Measurements from ENCODE around the gene OR6C2. TPM values are rescaled to one million over a fixed set of nuclear protein-coding genes. Genes with fewer than 3 reads are reported as not detected.
"Not testable (repeated sequence)": the region's sequence is repeated elsewhere in the genome, so short reads cannot be mapped to it uniquely, and the experiment has no call there.

The OR6C2 gene
- total RNA-seq, 4 donors from 2014 or later: not detected

DNA sequence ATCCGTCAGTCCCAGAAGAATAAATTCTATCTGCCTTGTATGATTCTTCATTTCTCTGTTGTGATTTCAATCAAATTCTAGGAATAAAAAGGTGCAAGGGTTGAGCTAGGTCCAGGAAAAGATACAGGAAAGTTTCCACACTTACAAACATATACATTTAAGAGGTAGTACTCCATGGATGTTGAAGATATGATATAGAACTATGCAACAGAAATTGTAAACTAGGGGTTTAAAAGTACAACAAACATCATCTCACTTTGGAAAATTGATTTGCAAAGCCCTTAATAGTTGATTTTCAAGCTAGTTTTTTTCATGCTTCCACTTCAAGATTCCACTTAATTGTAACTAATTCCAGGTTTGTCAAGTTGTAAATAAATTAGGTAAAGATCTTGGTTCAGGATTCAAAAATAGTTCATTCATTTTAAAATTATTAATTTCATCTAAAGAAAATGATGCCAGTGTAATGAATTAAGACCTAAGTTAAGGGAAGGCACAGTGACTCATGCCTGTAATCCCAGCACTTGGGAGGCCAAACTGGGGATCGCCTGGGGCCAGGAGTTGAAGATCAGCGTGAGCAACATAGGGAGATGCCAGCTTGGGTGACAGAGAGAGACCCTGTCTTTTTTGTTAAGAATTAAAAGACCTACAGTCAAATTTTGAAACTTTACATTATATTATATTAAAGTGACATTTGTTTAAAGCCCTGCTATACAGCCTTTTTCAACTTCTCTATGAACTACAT lies 26.4 kb downstream of the OR6C2 start, which contains the start of gene OR6C70:
OR6C70 (minus strand) TSS at position 51 of the 742 bp plus-strand sequence; CDS start at position 51, 0 bp downstream.
- no peak within 1 kb of the TSS for H3K4me3 ChIP-seq
- DNase-seq: no peak
- intact Hi-C loops (cut with DNase I; ENCODE audit: low total_unique reads): no loop called here

DNA sequence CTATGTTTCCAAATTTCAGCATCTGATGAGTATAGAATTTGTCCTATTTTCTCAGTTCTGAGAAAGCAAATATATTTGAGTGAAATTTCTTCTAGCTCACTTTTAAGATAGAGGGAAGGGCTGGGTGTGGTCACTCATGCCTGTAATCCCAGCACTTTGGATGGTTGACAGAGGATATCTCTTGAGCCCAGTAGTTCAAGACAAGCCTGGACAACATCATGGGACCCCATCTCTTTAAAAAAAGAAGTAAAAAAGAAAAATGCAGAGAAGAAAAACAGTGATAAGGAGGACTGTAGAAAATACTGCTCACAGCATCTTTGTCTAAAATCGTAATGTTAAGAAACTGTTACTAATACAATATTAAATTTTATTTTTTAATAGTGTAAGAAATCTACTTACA lies 28.4 kb downstream of the OR6C2 start:
- H3K27me3 ChIP-seq: no peaks in the 10 kb centered on the region

More for the DNA sequence above, 26.4 kb downstream of the OR6C2 start, which contains the start of gene OR6C70:
- Histone ChIP-seq H3K9me3 (no peaks in the 10 kb centered on the region), H3K36me3 (no peaks in the 10 kb centered on the region), H3K27me3 (no peaks in the 10 kb centered on the region), H3K4me1 (no peaks in the 10 kb centered on the region), H3K27ac (no peak within 1 kb of the TSS)
- TF ChIP-seq POLR2A (IDR thresholded peaks at IDR 0.05): no peak
- TF ChIP-seq, protein P1, sequence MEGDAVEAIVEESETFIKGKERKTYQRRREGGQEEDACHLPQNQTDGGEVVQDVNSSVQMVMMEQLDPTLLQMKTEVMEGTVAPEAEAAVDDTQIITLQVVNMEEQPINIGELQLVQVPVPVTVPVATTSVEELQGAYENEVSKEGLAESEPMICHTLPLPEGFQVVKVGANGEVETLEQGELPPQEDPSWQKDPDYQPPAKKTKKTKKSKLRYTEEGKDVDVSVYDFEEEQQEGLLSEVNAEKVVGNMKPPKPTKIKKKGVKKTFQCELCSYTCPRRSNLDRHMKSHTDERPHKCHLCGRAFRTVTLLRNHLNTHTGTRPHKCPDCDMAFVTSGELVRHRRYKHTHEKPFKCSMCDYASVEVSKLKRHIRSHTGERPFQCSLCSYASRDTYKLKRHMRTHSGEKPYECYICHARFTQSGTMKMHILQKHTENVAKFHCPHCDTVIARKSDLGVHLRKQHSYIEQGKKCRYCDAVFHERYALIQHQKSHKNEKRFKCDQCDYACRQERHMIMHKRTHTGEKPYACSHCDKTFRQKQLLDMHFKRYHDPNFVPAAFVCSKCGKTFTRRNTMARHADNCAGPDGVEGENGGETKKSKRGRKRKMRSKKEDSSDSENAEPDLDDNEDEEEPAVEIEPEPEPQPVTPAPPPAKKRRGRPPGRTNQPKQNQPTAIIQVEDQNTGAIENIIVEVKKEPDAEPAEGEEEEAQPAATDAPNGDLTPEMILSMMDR (IDR thresholded peaks at IDR 0.05): no peak

DNA sequence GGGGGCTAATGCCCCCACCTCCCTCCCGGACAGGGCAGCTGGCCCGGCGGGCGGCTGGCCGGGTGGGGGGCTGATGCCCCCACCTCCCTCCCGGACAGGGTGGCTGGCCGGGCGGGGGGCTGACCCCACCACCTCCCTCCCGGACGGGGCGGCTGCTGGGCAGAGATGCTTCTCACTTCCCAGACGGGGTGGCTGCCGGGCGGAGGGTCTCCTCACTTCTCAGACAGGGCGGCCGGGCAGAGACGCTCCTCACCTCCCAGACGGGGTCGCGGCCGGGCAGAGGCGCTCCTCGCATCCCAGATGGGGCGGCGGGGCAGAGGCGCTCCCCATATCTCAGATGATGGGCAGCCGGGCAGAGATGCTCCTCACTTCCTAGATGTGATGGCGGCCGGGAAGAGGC lies 35.3 kb downstream of the OR6C2 start:
- H3K27ac ChIP-seq; H3K9me3 ChIP-seq; DNase-seq; H3K4me1 ChIP-seq; H3K4me3 ChIP-seq; H3K36me3 ChIP-seq; H3K27me3 ChIP-seq; intact Hi-C loops (cut with DNase I; ENCODE audit: low total_unique reads): not testable (repeated sequence)

More for the DNA sequence above, 28.4 kb downstream of the OR6C2 start:
- H3K36me3 ChIP-seq: no peaks in the 10 kb centered on the region
- H3K4me1 ChIP-seq: no peaks in the 10 kb centered on the region
- H3K9me3 ChIP-seq: no peaks in the 10 kb centered on the region
- no peak overlapping the region for H3K4me3 ChIP-seq
- H3K27ac ChIP-seq: no peak overlapping the region
- TF ChIP-seq, protein P1 (IDR thresholded peaks at IDR 0.05): no peak
- TF ChIP-seq POLR2A (IDR thresholded peaks at IDR 0.05): no peak
- no peak for DNase-seq
- intact Hi-C loops (cut with DNase I; ENCODE audit: low total_unique reads): no loop called here

DNA sequence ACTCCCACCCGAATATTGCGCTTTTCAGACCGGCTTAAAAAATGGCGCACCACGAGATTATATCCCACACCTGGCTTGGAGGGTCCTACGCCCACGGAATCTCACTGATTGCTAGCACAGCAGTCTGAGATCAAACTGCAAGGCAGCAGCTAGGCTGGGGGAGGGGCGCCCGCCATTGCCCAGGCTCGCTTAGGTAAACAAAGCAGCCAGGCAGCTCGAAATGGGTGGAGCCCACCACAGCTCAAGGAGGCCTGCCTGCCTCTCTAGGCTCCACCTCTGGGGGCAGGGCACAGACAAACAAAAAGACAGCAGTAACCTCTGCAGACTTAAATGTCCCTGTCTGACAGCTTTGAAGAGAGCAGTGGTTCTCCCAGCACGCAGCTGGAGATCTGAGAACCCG lies 40.4 kb downstream of the OR6C2 start:
- DNase-seq; intact Hi-C loops (cut with DNase I; ENCODE audit: low total_unique reads); H3K27ac ChIP-seq; H3K4me3 ChIP-seq; H3K9me3 ChIP-seq; H3K36me3 ChIP-seq; H3K27me3 ChIP-seq; H3K4me1 ChIP-seq: not testable (repeated sequence)

DNA sequence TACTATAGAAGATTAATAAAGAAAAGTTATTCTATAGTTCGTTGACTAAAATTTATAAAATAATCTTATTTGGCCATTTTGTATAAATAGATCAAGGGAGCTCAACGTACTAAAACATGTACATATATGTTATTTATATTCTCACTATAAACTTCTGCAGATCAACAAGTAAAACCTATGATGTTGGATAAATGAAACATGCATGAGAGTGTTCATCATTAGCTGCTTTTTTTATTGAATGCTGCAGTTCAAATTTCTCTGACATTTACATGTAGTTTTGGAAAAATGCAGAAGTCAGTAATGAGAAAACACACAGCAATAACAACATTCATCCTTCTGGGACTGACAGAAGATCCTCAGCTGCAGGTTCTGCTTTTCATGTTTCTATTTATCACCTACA lies 48.2 kb downstream of the OR6C2 start, which contains the start of gene OR6C68:
OR6C68 (plus strand) TSS at position 301 of the 400 bp plus-strand sequence; CDS start at position 301, 0 bp downstream.
- intact Hi-C loops (cut with DNase I; ENCODE audit: low total_unique reads): no loop called here
- H3K27me3 ChIP-seq: no peaks in the 10 kb centered on the region
- no peak within 1 kb of the TSS for H3K27ac ChIP-seq

DNA sequence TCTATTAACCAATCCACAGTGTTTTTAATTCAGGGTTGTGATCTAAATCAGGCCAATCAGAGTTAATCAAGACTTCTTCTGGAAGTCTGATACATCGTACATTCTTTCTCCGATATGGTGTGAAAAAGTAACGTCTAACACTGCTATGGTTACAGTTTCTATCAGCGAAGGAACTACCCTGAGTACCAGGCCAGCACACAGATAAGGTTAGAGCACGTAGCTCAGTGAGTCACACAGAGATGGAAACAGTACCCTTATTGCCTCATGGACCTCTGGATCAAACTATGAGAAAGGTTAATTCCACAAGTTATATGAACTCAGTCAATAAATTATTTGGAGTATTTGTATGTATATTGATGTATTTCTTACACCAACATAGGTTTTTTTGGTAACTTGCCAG lies 51.6 kb downstream of the OR6C2 start:
- Histone ChIP-seq H3K36me3 (no peaks in the 10 kb centered on the region), H3K27me3 (no peaks in the 10 kb centered on the region), H3K4me3 (no peak overlapping the region), H3K9me3 (no peaks in the 10 kb centered on the region), H3K27ac (no peak overlapping the region), H3K4me1 (no peaks in the 10 kb centered on the region)
- TF ChIP-seq, protein P1 (IDR thresholded peaks at IDR 0.05): no peak
- no peak for DNase-seq
- intact Hi-C loops (cut with DNase I; ENCODE audit: low total_unique reads): no loop called here

More for the DNA sequence above, 48.2 kb downstream of the OR6C2 start, which contains the start of gene OR6C68:
- H3K4me3 ChIP-seq: no peak within 1 kb of the TSS
- no peaks in the 10 kb centered on the region for H3K9me3 ChIP-seq
- H3K36me3 ChIP-seq: no peaks in the 10 kb centered on the region
- TF ChIP-seq POLR2A (IDR thresholded peaks at IDR 0.05): no peak
- TF ChIP-seq, protein P1 (IDR thresholded peaks at IDR 0.05): no peak
- no peak for DNase-seq
- no peaks in the 10 kb centered on the region for H3K4me1 ChIP-seq
